GM20431 (cell line): ENCODE results near the gene CHST8.

Experiments used
- in situ Hi-C: fragments of 300-500 bp; cut with MseI, MboI; formaldehyde crosslinking; loops from one replicate; pipeline ENCODE4 v1.15.0; 2020; ENCODE audit warnings: low sequenced_read_pairs; ENCODE audit not compliant: unreplicated experiment

The CHST8 gene

DNA sequence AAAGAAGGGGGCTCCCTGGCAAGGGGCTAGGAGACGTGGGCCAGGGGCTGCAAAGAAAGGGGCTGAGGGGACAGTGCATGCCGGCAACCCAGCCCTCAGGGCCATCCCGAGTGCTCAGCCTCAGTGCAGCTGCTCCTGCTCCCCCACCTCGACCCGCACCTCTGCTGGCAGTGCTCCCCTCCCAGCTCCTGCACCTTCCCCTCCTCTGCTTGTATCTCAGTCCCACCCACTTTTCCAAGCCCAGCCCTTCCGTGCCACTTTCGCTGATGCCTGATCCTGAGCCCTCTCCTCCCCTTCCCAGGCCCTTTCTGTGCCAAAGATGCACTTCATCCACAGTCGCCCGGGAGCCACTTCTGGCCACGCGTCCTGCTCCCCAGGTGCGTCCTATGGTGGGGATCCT lies 105.0 kb downstream of the CHST8 start:
- in situ Hi-C loops, result no loop called here

- in situ Hi-C loops, result no loop called here
These were observed 105.7 kb downstream of the CHST8 start for GRCh38 chr19:33727331-33727998.

GRCh38 chr19:33728141-33728540 lies 106.4 kb downstream of the CHST8 start:
- in situ Hi-C loops, result no loop called here

DNA sequence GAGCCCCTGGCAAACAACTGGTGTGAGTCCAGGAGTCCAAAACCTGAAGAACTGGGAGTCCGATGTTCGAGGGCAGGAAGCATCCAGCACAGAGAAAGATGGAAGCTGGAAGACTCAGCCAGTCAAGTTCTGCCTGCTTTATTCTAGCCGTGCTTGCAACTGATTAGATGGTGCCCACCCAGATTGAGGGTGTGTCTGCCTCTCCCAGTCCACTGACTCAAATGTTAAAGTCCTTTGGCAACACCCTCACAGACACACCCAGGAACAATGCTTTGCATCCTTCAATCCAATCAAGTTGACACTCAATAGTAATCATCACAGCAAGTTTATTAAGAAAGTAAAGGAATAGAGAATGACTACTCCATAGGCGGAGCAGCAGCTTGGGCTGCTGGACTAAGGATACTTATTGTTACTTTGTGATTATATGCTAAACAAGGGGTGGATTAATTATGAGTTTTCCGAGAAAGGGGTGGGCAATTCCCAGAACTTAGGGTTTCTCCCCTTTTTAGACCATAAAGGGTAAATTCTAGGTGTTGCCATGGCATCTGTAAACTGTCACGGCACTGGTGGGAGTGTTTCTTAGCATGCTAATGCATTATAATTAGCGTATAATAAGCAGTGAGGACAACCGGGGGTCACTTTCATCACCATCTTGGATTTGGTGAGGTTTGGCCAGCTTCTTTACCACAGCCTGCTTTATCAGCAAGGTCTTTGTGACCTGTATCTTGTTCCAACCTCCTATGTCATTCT lies 109.3 kb downstream of the CHST8 start:
- in situ Hi-C loops, result no loop called here

GRCh38 chr19:33731881-33732280 lies 110.1 kb downstream of the CHST8 start:
- in situ Hi-C loops, result no loop called here

- in situ Hi-C loops, result no loop called here
These were observed 113.2 kb downstream of the CHST8 start for GRCh38 chr19:33734913-33735312.

DNA sequence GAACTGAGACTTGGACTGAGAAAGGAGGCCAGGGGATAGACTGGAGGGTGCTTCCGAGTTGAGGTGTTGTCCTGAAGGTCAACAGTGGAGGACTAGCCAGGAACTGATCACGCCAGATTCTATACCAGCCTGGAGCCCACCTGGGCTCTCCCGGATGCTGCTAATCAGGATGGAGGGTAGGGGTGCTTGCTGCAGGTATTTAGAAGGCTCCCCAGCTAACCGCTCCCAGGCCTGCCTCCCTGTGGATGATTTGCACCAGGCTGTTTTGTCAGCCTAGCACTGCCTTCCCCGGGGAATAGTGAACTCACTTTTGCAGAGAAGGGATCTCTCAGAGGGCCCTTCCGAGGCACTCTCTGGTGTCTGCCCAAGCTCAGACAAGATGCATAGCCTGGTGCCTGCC lies 114.4 kb downstream of the CHST8 start:
- in situ Hi-C loops, result no loop called here

DNA sequence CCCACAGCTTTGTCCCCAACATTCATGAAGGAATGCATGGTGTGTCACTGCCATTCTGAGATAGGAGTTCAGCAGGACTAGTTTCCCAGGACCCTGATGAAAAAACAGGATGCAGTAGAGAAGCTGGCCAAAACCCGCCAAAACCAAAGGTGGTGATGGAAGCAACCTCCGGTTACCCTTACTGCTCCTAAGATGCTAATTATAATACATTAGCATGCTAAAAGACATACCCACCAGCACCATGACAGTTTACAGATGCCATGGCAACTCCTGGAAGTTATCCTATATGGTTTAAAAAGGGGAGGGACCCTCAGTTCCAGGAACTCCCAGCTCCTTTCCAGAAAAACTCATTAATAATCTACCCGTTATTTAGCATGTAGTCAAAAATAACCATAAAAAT lies 115.0 kb downstream of the CHST8 start:
- in situ Hi-C loops, result no loop called here

GRCh38 chr19:33737681-33738371 lies 116.1 kb downstream of the CHST8 start:
- in situ Hi-C loops, result no loop called here

DNA sequence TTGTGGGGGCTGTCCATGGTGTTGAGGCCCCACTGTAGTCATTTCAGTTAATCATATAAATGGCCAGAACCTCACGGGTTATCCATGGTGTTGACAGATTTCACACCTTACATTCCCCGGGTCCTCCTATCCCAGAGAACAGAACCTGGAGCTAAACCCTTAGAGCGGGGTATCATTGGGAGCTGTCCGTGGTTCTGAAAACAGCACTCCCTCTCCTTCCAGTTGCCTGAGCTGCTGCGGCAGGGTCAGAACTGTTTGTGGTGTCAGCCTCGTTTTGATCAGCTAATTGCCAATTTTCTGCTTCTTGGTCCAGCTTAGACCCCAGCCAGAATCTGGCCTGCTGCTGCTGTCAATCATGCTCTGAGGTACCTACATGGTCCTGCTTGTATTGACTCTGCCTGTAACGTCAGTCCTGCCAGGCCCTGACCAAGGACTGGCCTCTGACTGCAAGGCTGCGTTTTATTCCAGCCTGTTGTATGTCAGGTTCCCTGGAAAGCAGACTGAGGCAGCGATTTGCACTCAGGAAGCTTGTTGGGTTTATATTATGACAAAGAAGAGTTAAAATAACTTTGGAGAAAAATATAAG lies 119.2 kb downstream of the CHST8 start:
- in situ Hi-C loops, result no loop called here

DNA sequence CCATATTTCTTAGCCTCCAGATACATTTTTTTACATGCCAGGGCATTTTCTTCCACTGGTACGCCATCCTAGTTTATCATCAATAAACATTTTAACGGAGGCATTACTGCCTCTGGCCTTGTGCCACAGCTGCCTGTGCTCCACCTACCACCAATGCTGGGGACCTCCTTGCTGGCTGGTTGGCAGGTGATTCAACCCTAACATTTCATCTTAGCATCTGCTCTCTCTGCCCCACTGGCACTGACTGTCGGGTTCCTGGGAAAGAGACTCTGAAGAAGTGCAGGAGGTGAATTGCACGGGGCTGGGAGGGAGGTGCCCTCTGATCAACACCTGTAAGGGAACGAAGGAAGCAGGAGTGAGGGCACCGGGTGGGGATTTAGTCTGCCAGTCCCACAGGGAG lies 123.5 kb downstream of the CHST8 start:
- in situ Hi-C loops, result no loop called here

DNA sequence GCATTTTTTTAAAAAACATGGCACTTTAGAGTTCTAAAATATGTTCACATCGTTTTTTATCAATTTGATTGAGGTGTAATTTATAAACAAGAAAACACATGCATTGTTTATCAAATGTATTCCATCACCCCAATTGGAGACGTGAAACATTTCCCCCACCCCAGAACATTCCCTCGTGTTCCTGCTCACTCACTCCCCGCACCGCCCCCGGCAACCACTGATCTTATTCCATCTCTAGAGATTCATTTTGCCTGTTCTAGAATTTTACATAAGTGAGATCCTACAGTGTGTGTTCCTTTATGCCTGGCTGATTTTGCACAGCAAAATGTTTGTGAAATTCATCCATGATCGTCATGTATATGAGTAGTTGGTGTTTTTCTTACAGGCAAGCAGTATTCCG lies 124.4 kb downstream of the CHST8 start:
- in situ Hi-C loops, result no loop called here

DNA sequence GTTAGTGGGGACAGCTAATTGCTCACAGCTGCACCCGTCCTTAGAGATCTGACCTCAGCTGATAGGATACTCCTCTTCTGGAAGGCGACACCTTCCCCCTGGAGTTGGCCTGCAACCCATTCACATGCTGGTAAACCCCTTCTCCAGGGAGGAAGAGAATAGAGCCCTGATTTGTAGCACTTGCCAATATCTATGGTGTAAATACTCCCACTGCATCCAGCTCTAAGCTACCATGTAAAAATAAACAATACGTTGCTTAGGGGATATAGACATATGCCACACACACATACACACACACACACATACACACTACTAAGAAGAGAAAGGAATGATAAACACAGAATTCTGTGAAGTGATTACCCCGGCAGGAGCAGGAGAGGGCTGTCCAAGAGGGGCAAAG lies 125.5 kb downstream of the CHST8 start:
- in situ Hi-C loops, result no loop called here

DNA sequence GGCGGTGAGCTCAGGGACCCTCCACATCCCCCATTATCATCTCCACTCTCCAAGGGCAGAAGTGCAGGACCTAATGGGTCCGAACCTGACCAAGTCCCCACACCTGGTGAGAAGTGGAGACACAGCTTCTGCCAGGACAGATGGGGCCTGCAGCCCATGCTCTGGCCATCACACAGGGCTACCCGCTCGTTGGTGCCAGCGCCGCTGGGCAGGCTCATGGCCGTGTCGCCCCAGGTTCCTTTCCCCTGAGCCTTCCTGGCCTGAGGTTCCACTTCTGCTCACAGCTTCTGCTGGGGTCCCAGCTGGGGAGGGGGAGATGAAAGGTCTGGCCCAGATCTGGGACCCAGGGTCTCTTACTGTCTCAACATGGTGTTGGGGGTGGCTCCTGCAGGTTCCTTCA lies 126.5 kb downstream of the CHST8 start:
- in situ Hi-C loops, result no loop called here

GRCh38 chr19:33749016-33749415 lies 127.3 kb downstream of the CHST8 start:
- in situ Hi-C loops, result no loop called here

GRCh38 chr19:33749619-33750175 lies 127.9 kb downstream of the CHST8 start:
- in situ Hi-C loops, result loop anchor here (25.0 kb wide), 1 partner anchor 512 kb away; the partner anchor contains the start of gene SLC7A10

- in situ Hi-C loops, result loop anchor here (25.0 kb wide), 1 partner anchor 514 kb away; the partner anchor contains the start of gene SLC7A10
These were observed 129.1 kb downstream of the CHST8 start for GRCh38 chr19:33750587-33751435.

GRCh38 chr19:33751436-33751770 lies 129.7 kb downstream of the CHST8 start:
- in situ Hi-C loops, result loop anchor here (25.0 kb wide), 1 partner anchor 514 kb away; the partner anchor contains the start of gene SLC7A10

GRCh38 chr19:33752018-33752800 lies 130.5 kb downstream of the CHST8 start:
- in situ Hi-C loops, result loop anchor here (25.0 kb wide), 1 partner anchor 515 kb away; the partner anchor contains the start of gene SLC7A10
